Activated CD4-positive, alpha-beta T cell treated with anti-CD3 and anti-CD28 coated beads, Interleukin-10, Interleukin-2, amounts not matched to agents 100 ng/mL and 50 ng/mL, durations not matched to agents 16 hours and 8 hours (primary cell): ENCODE results near the gene XRCC6.
"Not testable (repeated sequence)": the region's sequence is repeated elsewhere in the genome, so short reads cannot be mapped to it uniquely, and the experiment has no call there.

Experiments
- DNase-seq: peaks from one replicate; pipeline ENCODE4 v3.0.0-alpha.2; 2020

The XRCC6 gene

GRCh38 chr22:41598891-41599635 is 22.0 kb upstream of the XRCC6 start:
- DNase-seq, result no peak

GRCh38 chr22:41600976-41601375 is 20.1 kb upstream of the XRCC6 start:
- DNase-seq, result no peak

- DNase-seq, result peak; percentile 91
Observed at GRCh38 chr22:41603873-41604332, 17.2 kb upstream of the XRCC6 start.

- DNase-seq, result no peak
Observed at GRCh38 chr22:41608386-41608785, 12.7 kb upstream of the XRCC6 start.

- DNase-seq, result no peak
Observed at GRCh38 chr22:41612603-41613306, 8.3 kb upstream of the XRCC6 start.

- DNase-seq, result no peak
Observed at GRCh38 chr22:41613456-41613855, 7.6 kb upstream of the XRCC6 start.

- peak; percentile 58 for DNase-seq
Observed at GRCh38 chr22:41619979-41620588, 1.0 kb upstream of the XRCC6 start.

GRCh38 chr22:41620589-41621098 is 451 bp upstream of the XRCC6 start, which contains the start of gene DESI1:
Gene DESI1, minus strand, starts transcription at chr22:41621043. Its CDS starts 204 bp downstream, at chr22:41620839.
- DNase-seq, result no peak

- DNase-seq, result no peak
Observed at GRCh38 chr22:41621911-41622179, 750 bp downstream of the XRCC6 start.

GRCh38 chr22:41625577-41625976 is 4.5 kb downstream of the XRCC6 start:
- DNase-seq, result no peak

GRCh38 chr22:41631115-41631514 is 10.0 kb downstream of the XRCC6 start:
- not testable (repeated sequence) for DNase-seq

GRCh38 chr22:41631615-41632014 is 10.5 kb downstream of the XRCC6 start:
- DNase-seq, result not testable (repeated sequence)

- not testable (repeated sequence) for DNase-seq
Observed at GRCh38 chr22:41634610-41635009, 13.5 kb downstream of the XRCC6 start.

GRCh38 chr22:41636467-41636866 is 15.4 kb downstream of the XRCC6 start:
- DNase-seq, result no peak

- not testable (repeated sequence) for DNase-seq
Observed at GRCh38 chr22:41637623-41638022, 16.5 kb downstream of the XRCC6 start.

GRCh38 chr22:41638124-41638523 is 17.0 kb downstream of the XRCC6 start:
- DNase-seq, result no peak

GRCh38 chr22:41638748-41639147 is 17.7 kb downstream of the XRCC6 start:
- no peak for DNase-seq

- DNase-seq, result no peak
Observed at GRCh38 chr22:41641854-41642253, 20.8 kb downstream of the XRCC6 start.

GRCh38 chr22:41642331-41643110 is 21.4 kb downstream of the XRCC6 start:
- DNase-seq, result no peak

- DNase-seq, result no peak
Observed at GRCh38 chr22:41647771-41648170, 26.7 kb downstream of the XRCC6 start.

GRCh38 chr22:41648432-41648831 is 27.3 kb downstream of the XRCC6 start:
- no peak for DNase-seq

- no peak for DNase-seq
Observed at GRCh38 chr22:41650229-41650628, 29.1 kb downstream of the XRCC6 start.

- no peak for DNase-seq
Observed at GRCh38 chr22:41650821-41651220, 29.7 kb downstream of the XRCC6 start.
